Left forelimb (tissue), 1 donor: Measurements from ENCODE around the gene FBL.
"Not testable (repeated sequence)": the region's sequence is repeated elsewhere in the genome, so short reads cannot be mapped to it uniquely, and the experiment has no call there.

ENCODE experiments used
- DNase-seq: peaks from one replicate; pipeline ENCODE4 v3.0.0-alpha.2; 2018; ENCODE audit warnings: low spot score

The FBL gene

GRCh38 chr19:39876486-39876885, 30.3 kb upstream of the FBL start:
- DNase-seq: not testable (repeated sequence)

- not testable (repeated sequence) for DNase-seq
Observed at GRCh38 chr19:39875401-39875864, 29.3 kb upstream of the FBL start.

GRCh38 chr19:39874404-39874803, 28.2 kb upstream of the FBL start:
- no peak for DNase-seq

- no peak for DNase-seq
Observed at GRCh38 chr19:39873385-39873784, 27.2 kb upstream of the FBL start.

GRCh38 chr19:39871886-39872866, 26.0 kb upstream of the FBL start:
- DNase-seq: no peak

DNA sequence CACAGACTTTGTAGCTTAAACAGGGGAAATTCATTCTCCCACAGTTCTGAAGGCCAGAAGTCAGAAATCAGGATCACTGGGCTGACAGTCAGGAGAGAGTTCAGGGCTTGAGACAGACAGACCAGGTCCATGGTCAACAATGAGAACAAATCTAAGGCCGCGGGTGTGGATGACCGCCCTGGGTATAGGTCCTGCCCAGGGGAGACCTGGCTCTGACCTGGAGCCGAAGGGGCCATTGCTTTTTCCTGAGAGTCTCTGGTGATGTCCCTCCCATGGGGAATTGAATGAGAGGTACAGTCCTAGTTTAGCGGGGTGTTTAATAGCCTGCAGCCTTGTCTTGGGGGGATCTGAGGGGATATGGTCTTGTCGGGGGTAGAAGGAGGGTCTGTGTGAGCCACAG, 25.2 kb upstream of the FBL start:
- DNase-seq: no peak

DNA sequence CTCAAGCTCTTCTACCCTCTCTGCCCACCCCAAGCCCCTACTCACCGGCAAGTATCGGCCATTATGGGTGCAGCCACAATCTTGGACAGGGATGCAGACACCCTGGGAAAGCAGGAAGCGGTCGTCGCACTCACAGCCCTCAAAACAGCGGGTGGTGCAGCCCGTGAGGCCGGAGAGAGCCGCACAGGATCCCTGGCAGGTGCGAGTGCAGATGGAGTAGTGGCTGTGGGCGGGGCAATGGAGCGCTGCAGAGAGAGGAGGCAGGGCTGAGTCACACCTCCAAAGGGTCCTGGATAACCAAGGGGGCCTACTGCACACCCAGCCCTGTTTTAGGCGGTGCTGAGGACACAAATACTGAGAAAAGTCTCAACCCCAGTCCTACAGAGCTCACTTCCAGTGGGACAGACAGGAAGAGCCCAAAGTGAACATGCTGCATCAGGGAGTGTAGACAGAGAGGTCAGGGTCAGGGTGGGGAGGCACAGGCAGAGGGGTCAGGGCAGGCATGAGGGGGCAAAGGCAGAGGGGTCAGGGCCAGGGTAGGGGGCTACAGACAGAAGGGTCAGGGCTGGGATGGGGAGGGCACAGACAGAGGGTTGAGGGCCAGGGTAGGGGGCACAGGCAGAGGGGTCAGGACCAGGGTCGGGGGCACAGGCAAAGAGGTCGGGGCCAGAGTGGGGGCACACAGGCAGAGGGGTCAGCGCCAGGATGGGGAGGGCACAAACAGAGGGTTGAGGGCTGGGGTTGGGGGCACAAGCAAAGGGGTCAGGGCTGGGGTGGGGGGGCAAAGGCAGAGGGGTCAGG, 24.2 kb upstream of the FBL start:
- DNase-seq: no peak

DNA sequence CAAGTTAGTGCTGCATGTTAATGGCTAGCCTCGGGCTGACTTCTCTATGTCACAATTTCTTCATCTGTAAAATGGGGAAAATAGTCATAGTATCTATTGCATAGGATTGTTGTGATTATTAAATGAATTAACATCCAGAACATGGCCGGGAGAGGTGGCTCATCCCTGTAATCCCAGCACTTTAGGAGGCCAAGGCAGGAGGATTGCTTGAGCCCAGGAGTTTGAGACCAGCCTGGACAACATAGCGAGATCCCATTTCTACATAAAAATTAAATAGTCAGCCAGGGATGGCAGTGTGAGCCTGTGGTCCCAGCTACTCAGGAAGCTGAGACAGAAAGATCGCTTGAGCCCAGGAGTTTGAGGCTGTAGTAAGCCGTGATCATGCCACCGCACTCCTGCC, 21.8 kb upstream of the FBL start:
- DNase-seq: no peak

DNA sequence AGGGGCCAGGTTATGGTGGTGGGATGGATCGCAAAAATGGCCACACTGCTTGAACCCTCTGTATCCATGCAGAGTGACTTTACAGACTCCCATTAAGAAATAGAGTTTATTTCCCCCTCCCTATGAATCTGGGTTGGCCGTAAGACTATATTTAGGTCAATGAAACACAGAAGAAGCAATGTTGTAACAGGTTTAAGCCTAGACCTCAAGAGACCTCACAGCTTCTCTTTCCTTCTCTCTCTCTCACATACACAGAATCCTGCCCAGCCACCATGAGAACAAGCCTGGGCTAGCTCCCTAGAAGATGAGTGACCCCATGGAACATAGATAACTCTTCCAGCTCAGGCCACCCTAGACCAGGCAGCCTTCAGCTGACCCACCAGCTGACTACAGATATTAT, 21.0 kb upstream of the FBL start:
- no peak for DNase-seq

- DNase-seq: no peak
Observed at GRCh38 chr19:39865953-39866352, 19.8 kb upstream of the FBL start.

DNA sequence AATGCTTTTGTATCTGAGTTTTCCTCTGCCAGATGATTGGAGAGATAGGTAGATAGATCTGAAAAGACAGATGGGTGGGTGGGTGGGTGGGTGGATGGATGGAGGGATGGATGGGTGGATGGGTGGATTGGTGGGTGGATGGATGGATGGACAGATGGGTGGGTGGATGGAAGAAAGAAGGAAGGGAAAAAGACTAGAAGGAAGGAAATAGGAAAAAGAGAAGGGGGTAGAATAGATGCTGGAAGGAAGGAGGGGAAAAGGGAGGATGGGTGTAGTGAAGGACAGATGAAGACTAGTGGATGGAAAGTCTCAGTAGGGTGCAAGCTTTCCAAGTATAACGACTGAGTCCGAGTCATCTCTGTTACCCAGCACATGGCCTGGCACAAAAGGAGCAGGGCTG, 19.0 kb upstream of the FBL start:
- no peak for DNase-seq

DNA sequence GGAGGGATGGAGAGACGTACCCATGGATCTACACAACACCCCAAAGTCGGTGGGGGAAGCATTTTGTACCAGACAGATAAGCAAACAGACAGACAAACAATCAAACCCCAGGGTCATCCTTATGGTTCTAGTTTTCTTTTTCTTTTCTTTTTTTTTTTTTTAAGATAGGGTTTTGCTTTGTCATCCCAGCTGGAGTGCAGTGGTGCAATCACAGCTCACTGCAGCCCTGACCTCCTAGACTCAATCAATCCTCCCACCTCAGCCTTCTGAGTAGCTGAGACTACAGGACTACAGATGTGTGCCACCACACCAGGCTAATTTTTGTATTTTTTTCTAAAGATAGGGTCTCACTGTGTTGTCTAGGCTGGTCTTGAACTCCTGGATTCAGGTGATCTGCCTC, 17.9 kb upstream of the FBL start:
- DNase-seq: no peak

DNA sequence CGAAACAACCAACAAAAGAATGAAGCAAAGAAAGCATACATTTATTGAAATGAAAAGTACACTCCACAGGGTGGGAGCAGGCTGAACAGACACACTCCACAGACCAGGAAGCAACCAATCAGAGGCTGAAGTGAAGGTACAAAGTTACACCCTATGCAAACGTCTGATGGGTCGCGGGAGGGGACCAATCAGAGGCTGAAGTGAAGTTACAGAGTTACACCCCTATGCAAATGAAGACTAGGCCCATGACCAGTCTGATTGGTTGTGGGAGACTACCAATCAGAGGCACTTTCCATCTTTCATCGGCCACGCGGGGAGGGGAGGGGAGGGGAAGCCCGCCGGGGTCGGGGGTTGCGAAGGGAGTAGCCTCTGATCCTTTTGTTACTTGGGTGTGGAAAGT, 12.4 kb upstream of the FBL start:
- DNase-seq: no peak

DNA sequence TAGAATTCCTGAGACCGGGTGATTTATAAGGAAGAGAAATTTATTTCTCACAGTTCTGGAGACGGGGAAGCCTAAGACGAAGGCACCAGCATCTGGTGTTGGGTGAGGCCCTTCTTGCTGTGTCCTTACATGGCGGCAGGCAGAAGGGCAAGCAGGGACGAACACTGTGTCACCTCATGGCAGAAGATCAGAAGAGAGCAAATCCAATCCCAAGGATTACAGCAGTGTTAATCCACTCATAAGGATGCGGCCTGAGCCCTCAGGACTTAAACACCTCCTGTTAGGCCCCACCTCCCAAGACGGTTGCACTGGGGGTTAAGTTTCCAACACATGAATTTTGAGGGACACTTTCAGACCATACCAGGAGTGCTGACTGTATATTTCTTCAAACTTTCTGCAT, 6.7 kb upstream of the FBL start:
- DNase-seq: no peak

- no peak for DNase-seq
Observed at GRCh38 chr19:39850892-39851291, 4.7 kb upstream of the FBL start.

DNA sequence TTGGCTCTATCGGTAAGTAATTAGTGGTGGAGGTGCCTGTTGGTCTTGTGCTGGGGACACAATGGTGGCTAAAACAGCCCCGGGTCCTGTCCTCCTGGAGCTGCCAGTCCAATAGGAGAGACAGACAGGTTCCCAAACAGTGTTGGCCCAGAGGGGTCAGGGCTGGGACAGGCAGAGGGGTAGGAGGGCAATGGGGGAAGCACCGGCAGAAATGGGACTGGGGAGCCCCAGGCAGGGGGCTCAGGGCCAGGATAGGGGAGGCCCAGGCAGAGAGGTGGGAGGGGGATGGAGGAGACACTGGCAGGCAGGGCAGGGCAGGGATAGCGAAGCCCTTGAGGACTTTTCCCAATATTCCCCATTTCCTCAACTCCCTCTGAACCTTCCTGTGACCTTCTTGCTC, 2.2 kb upstream of the FBL start:
- no peak for DNase-seq

GRCh38 chr19:39847525-39847924, 1.3 kb upstream of the FBL start:
- DNase-seq: no peak

DNA sequence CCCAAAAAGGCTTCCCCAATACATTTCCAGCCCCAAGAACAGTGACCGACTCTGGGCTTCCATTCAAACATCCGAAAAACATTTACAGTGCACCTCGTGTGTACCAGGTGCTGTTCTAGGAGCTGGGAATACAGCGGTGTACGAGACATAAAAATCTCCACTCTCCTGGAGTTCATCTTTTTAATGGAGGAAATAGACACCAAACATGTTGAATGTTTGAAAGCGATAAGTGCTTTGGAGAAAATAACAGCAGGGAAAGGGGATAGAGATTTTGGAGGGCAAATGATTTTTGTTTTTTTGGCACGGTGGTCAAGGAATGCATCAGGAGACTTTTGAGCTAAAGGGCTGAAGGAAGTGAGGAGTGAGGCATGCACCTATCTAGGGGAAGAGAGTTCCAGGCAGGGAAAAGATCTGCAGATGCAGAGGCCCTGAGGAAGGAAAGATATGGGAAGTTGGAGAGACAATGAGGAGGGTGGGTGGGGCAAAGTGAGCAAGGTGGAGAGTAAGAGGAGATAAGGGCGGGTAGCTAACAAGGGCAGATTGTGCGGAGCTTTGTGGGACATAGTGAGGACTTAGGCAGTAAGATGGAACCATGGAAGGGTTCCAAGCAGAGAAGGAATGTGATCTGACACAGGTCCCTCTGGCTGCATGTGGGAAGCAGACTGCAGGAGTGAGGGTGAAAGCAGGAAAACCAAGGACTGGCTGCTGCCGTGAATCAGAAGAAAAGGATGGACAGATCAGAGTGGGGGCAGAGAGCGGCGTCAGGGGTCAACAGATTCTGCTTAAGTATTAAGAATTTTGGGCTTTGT, 703 bp upstream of the FBL start:
- DNase-seq: no peak

- no peak for DNase-seq
Observed at GRCh38 chr19:39845584-39845932, 621 bp downstream of the FBL start.

DNA sequence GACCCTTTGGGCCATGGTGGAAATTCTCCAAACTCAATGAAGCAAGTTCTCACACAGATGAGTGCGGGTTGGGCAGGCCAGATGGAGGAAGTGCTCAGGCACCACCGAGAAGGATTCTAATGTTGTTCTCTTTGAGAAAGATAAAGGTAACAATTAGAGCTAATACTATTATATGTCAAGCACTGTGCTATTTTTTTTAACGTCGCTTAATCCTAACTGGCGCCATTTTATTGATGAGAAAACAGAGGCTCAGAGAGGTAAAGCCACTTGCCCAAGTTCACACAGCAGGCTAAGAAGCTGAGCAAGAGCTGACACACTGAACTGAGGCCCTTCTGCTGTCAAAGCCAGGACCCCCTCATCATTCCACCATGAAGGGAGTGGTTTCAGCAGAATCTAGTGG, 1.0 kb downstream of the FBL start:
- no peak for DNase-seq

- no peak for DNase-seq
Observed at GRCh38 chr19:39843919-39844793, 2.0 kb downstream of the FBL start.
